K562 (cell line): ENCODE measurements around the gene AKR1D1. TPM values are rescaled to one million over a fixed set of nuclear protein-coding genes. Genes with fewer than 3 reads are reported as not detected.

Experiments used
- ATAC-seq: fragments of 200-7000 bp; cut with Tn5 transposase; 3 replicates; pipeline ENCODE4 v1.9.1; 2020; ENCODE audit warnings: moderate library complexity
- BruUV-seq: library from RNA; stranded (reverse); fragments of 400-500 nt; replicated peaks from 2 replicates; lab custom pipeline; 2021; lab: Mats Ljungman, UMichigan
- CTCF ChIA-PET: fragments of 300-600 bp; formaldehyde crosslinking; extraction: SDS; loops from one replicate; lab custom pipeline; 2021; ENCODE audit warnings: low intra/inter-chr PET ratio; lab: Yijun Ruan, JAX
- POLR2A ChIA-PET: fragments of 300-600, 350-650 bp; sonication (Branson Sonifier 250); formaldehyde crosslinking; extraction: SDS; loops from one replicate; lab custom pipeline; 2021; ENCODE audit warnings: antibody characterized with exemption, inconsistent platforms; lab: Yijun Ruan, JAX
- DNase-seq, 4 experiments: peaks; one replicate each; pipeline versions ENCODE4 v3.0.0 to v3.0.0-alpha.2; 2011 to 2018; ENCODE audit warnings: low spot score in 3 of 4, mixed read lengths in 3 of 4; ENCODE audit errors: extremely low read depth in 1 of 4
- FAIRE-seq: peaks from 2 replicates; lab custom pipeline; 2011; peaks lifted over from hg19 to GRCh38; lab: Jason Lieb, UNC
- H2AFZ ChIP-seq: 2 replicates; pipeline ENCODE4 v1.6.0; 2011; ENCODE audit warnings: low read depth, low read length, control low read depth, inconsistent platforms
- H3K27ac ChIP-seq: fragments of 200-600 bp; 3 replicates; pipeline ENCODE4 v1.8.0; 2011; ENCODE audit warnings: low read depth, mild to moderate bottlenecking, control low read depth, inconsistent platforms, low read length, moderate library complexity, mixed read lengths; ENCODE audit errors: extremely low read depth
- H3K27me3 ChIP-seq, 2 experiments: fragments of 300-600 bp in 1 of 2; 2 replicates in 1 of 2; 3 replicates in 1 of 2; pipeline versions ENCODE4 v1.6.0 to v1.8.0; 2011; ENCODE audit warnings: inconsistent platforms in 2 of 2, low read length in 2 of 2, mild to moderate bottlenecking in 1 of 2, mixed read lengths in 1 of 2, moderate library complexity in 1 of 2; ENCODE audit not compliant: control insufficient read depth in 2 of 2, insufficient read depth in 2 of 2
- H3K36me3 ChIP-seq: fragments of 300-600 bp; 3 replicates; pipeline ENCODE4 v1.8.0; 2011; ENCODE audit warnings: mild to moderate bottlenecking, low read length, inconsistent platforms; ENCODE audit not compliant: control insufficient read depth, insufficient read depth
- H3K4me1 ChIP-seq, 2 experiments: fragments of 200-600 bp in 1 of 2; replicated peaks in 1 of 2; 2 replicates in 1 of 2; 3 replicates in 1 of 2; pipeline versions ENCODE4 v1.5.1 to v1.8.0; 2011; ENCODE audit warnings: inconsistent platforms in 2 of 2, low read length in 2 of 2, mild to moderate bottlenecking in 1 of 2, mixed read lengths in 1 of 2, moderate library complexity in 1 of 2; ENCODE audit not compliant: control insufficient read depth in 2 of 2, insufficient read depth in 2 of 2
- H3K4me2 ChIP-seq: 2 replicates; pipeline ENCODE4 v1.6.1; 2011; ENCODE audit warnings: low read length, control low read depth, inconsistent platforms, mixed read lengths; ENCODE audit not compliant: insufficient read depth
- H3K4me3 ChIP-seq: fragments of 200-600 bp; sonication (generic), shearing (Covaris generic); 2 replicates; pipeline ENCODE4 v1.5.1; 2016; ENCODE audit warnings: control low read depth, inconsistent platforms
- H3K79me2 ChIP-seq: fragments of 200-600 bp; 3 replicates; pipeline ENCODE4 v1.8.0; 2011; ENCODE audit warnings: low read length, inconsistent platforms; ENCODE audit not compliant: control insufficient read depth, insufficient read depth
- H3K9ac ChIP-seq, 2 experiments: 2 replicates each; pipeline versions ENCODE4 v1.6.0 to v1.6.1; 2011; ENCODE audit warnings: low read depth in 2 of 2, low read length in 2 of 2, control low read depth in 1 of 2, inconsistent platforms in 1 of 2, mild to moderate bottlenecking in 1 of 2, mixed read lengths in 1 of 2; ENCODE audit not compliant: insufficient read depth in 1 of 2
- H3K9me1 ChIP-seq: one replicate; pipeline ENCODE4 v1.6.0; 2011; ENCODE audit warnings: inconsistent platforms, mild to moderate bottlenecking, low read length, moderate library complexity; ENCODE audit not compliant: control insufficient read depth, insufficient read depth
- H3K9me3 ChIP-seq: replicated peaks from 2 replicates; pipeline ENCODE4 v1.5.1; 2011; ENCODE audit warnings: low read depth, low read length, inconsistent platforms; ENCODE audit not compliant: control insufficient read depth, insufficient read depth
- H4K20me1 ChIP-seq: replicated peaks from 2 replicates; pipeline ENCODE4 v1.6.1; 2011; ENCODE audit warnings: low read length, inconsistent platforms, mixed read lengths; ENCODE audit not compliant: control insufficient read depth, insufficient read depth
- ARHGAP35 ChIP-seq: fragments of 450-650 bp; IDR thresholded peaks from 2 replicates; pipeline ENCODE4 v1.6.1; 2018; ENCODE audit not compliant: partially characterized antibody
- CBX8 ChIP-seq: fragments of 200-600 bp; sonication (generic); IDR thresholded peaks from 2 replicates; pipeline ENCODE4 v1.6.1; 2012; ENCODE audit warnings: borderline replicate concordance, mixed run types, low read depth, mild to moderate bottlenecking, moderate library complexity, mixed read lengths, low read length, control low read depth, inconsistent platforms; ENCODE audit not compliant: poor library complexity, severe bottlenecking; ENCODE audit errors: extremely low read depth
- HDAC6 ChIP-seq: IDR thresholded peaks from 2 replicates; pipeline ENCODE4 v1.6.1; 2012; ENCODE audit warnings: low read depth, mild to moderate bottlenecking, control low read depth, inconsistent platforms, low read length, moderate library complexity
- JUN ChIP-seq, 2 experiments: sonication (generic) in 1 of 2; formaldehyde crosslinking in 1 of 2; IDR thresholded peaks; 2 replicates each; pipeline versions ENCODE4 v1.6.1 to v1.8.0; 2012 to 2022; ENCODE audit warnings: borderline replicate concordance in 2 of 2, mild to moderate bottlenecking in 2 of 2, improper control_type of control experiment in 1 of 2, low read depth in 1 of 2, low read length in 1 of 2, missing genetic modification reagents in 1 of 2
- JUND ChIP-seq, 2 experiments: IDR thresholded peaks; 2 replicates in 1 of 2; 3 replicates in 1 of 2; pipeline ENCODE4 v1.6.1; 2011; ENCODE audit warnings: borderline replicate concordance in 2 of 2, low read depth in 2 of 2, low read length in 2 of 2, improper control_type of control experiment in 1 of 2, missing biosample characterization in 1 of 2, missing genetic modification characterization in 1 of 2, missing genetic modification reagents in 1 of 2
- POLR2H ChIP-seq: IDR thresholded peaks from 2 replicates; pipeline ENCODE4 v1.6.1; 2016; ENCODE audit warnings: missing genetic modification characterization, low read depth, mild to moderate bottlenecking, control low read depth, missing compliant biosample characterization, moderate library complexity
- RBM15 ChIP-seq: fragments of 200-400 bp; formaldehyde crosslinking; IDR thresholded peaks from 2 replicates; pipeline ENCODE4 v1.6.1; 2018; ENCODE audit warnings: mild to moderate bottlenecking, low read length, moderate library complexity; ENCODE audit not compliant: insufficient read depth
- ZNF551 ChIP-seq: fragments of 250-450 bp; sonication (Bioruptor Pico); IDR thresholded peaks from 2 replicates; pipeline ENCODE4 v1.5.0; 2021; ENCODE audit warnings: mild to moderate bottlenecking, moderate library complexity
- WGBS: fragments of 100-300 bp; shearing (Covaris generic); methylation state at CpG from one replicate; pipeline ENCODE4 v1.1.6; 2016; ENCODE audit warnings: low coverage, mixed read lengths; ENCODE audit not compliant: insufficient coverage; ENCODE audit errors: missing lambda C conversion rate; 5-methylcytosine and 5-hydroxymethylcytosine counted together
- in situ Hi-C: fragments of 300-500 bp; cut with MboI; formaldehyde crosslinking; loops from 4 replicates; pipeline ENCODE4 v1.15.0; 2018; ENCODE audit warnings: inconsistent platforms, mixed read lengths
- intact Hi-C: fragments of 100-400 bp; cut with micrococcal nuclease; formaldehyde crosslinking; loops from 2 replicates; pipeline ENCODE4 v1.14.2; 2022
- polyA plus RNA-seq, 8 experiments: library from polyadenylated mRNA; depleted of rRNA in 4 of 8; stranded (reverse) in 5 of 8; unstranded in 3 of 8; fragments of >200 nt; fragmentation: Nextera tagmentation in 2 of 8; fragmentation: Illumina TruSeq in 1 of 8; extraction: Ambion mirVana in 2 of 8; extraction: Trizol in 1 of 8; gene quantifications; 2 replicates each; pipeline versions ENCODE4 v1.2.1 to v1.2.3, GENCODE V29; 2011 to 2014; ENCODE audit warnings: inconsistent platforms in 1 of 8, missing spikeins in 1 of 8
- total RNA-seq, 7 experiments: library from RNA; depleted of rRNA in 6 of 7; stranded (reverse); fragments of >200 nt in 6 of 7; fragmentation: Illumina TruSeq in 2 of 7; extraction: Trizol in 2 of 7; gene quantifications; 2 replicates each; pipeline versions ENCODE4 v1.2.1 to v1.2.3, GENCODE V29; 2011 to 2021; ENCODE audit warnings: low replicate concordance in 1 of 7
- TF ChIP-seq, protein P1 (sequence below): fragments of 450-650 bp; IDR thresholded peaks from 2 replicates; pipeline ENCODE4 v1.6.1; 2016; ENCODE audit warnings: antibody characterized with exemption
- TF ChIP-seq, protein P2 (sequence below), 2 experiments: IDR thresholded peaks in 1 of 2; conservative IDR thresholded peaks in 1 of 2; 2 replicates each; pipeline ENCODE4 v1.6.1; 2016; ENCODE audit warnings: low read depth in 2 of 2, mild to moderate bottlenecking in 1 of 2, missing compliant biosample characterization in 1 of 2, missing genetic modification characterization in 1 of 2, moderate library complexity in 1 of 2
- TF ChIP-seq, protein P3 (sequence below): fragments of 450-650 bp; conservative IDR thresholded peaks from 2 replicates; pipeline ENCODE4 v1.6.1; 2016; ENCODE audit warnings: missing genetic modification characterization, low read depth, mild to moderate bottlenecking, missing compliant biosample characterization, moderate library complexity

AKR1D1 gene
- total and polyA plus RNA-seq, 9 of the 15 experiments (the other 6 are each of a cell fraction or from before 2014, with no cell fraction given), result not detected

DNA sequence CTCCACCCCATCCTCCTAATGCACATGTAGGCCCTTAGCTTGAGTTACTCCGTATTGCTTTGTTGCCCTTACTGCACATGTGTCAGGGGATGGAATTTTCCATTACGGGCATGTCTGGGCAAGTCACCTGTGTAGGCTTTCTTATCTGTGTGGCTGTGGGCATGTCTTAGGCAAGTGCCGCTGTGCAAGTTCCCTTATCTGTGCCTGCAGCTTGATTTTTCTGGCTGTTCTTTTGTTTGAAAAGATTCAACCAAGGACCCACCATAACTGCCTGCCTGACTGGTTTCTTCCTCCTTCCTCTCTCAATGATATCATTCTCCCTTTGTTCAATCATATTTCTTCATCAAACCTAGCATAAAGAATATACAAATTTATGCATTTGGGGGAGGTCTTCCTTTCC lies 88.5 kb downstream of the AKR1D1 start (continued):
- TF ChIP-seq RBM15 (no peak), POLR2H (tag) (no peak)
- TF ChIP-seq, protein P1, sequence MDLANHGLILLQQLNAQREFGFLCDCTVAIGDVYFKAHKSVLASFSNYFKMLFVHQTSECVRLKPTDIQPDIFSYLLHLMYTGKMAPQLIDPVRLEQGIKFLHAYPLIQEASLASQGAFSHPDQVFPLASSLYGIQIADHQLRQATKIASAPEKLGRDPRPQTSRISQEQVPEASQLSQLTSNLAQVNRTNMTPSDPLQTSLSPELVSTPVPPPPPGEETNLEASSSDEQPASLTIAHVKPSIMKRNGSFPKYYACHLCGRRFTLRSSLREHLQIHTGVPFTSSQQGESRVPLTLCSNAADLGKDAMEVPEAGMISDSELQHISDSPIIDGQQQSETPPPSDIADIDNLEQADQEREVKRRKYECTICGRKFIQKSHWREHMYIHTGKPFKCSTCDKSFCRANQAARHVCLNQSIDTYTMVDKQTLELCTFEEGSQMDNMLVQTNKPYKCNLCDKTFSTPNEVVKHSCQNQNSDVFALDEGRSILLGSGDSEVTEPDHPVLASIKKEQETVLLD, result no peak

DNA sequence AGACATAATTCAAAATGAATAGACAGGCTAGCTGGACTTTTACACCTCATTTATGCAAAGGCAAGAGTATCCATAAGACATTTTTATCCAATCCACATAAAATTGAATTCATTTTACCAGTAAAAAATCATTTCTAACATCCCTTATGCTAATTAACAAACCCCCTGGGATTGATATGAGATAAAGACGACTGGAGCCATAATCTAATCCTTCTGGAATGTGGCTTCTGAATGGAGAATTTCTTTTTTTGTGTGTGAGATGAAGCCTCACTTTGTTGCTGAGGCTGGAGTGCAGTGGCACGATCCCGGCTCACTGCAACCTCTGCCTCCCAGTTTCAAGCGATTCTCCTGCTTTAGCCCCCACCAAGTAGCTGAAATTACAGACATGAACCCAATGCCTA lies 90.4 kb downstream of the AKR1D1 start:
- FAIRE-seq (no peak), DNase-seq (no peak), ATAC-seq (no peak)
- Histone ChIP-seq H4K20me1 (no peaks in the 10 kb centered on the region), H3K27me3 (no peaks in the 10 kb centered on the region; a peak in 1 of 5 replicates), H3K36me3 (no peaks in the 10 kb centered on the region), H2AFZ (no peak overlapping the region), H3K4me1 (no peaks in the 10 kb centered on the region), H3K27ac (no peak overlapping the region), H3K4me3 (no peak overlapping the region), H3K4me2 (no peak overlapping the region), H3K9me1 (no peaks in the 10 kb centered on the region), H3K9ac (no peak overlapping the region), H3K79me2 (no peaks in the 10 kb centered on the region), H3K9me3 (peaks cover 11% of the 10 kb centered on the region)
- BruUV-seq, result no TSS peak
- CTCF ChIA-PET, result no interaction called here
- WGBS, result 4% methylated on average over 4 of the region's 4 CpGs
- POLR2A ChIA-PET, result interaction anchor here (0.6 to 1.0 kb wide), 2 partner anchors 15 kb away, joined by 3 read pairs; no protein-coding TSS in a partner anchor
- intact Hi-C loops (no loop called here), in situ Hi-C loops (no loop called here)
- TF ChIP-seq JUN (IDR thresholded peaks at IDR 0.05; ENCODE audit: borderline replicate concordance, low read depth, low read length) (no peak), JUN (CRISPR knock-in tag; IDR thresholded peaks at IDR 0.05; ENCODE audit: borderline replicate concordance) (no peak), CBX8 (no peak), ARHGAP35 (no peak), ZNF551 (no peak), HDAC6 (no peak), JUND (IDR thresholded peaks at IDR 0.05; ENCODE audit: borderline replicate concordance, low read depth, low read length) (no peak), JUND (tag; IDR thresholded peaks at IDR 0.05; ENCODE audit: borderline replicate concordance, low read depth, low read length) (no peak)
- TF ChIP-seq, protein P2, sequence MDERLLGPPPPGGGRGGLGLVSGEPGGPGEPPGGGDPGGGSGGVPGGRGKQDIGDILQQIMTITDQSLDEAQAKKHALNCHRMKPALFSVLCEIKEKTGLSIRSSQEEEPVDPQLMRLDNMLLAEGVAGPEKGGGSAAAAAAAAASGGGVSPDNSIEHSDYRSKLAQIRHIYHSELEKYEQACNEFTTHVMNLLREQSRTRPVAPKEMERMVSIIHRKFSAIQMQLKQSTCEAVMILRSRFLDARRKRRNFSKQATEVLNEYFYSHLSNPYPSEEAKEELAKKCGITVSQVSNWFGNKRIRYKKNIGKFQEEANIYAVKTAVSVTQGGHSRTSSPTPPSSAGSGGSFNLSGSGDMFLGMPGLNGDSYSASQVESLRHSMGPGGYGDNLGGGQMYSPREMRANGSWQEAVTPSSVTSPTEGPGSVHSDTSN (CRISPR knock-in tag; IDR thresholded peaks at IDR 0.05; ENCODE audit: low read depth), result no peak
- TF ChIP-seq, protein P2 (tag; conservative IDR thresholded peaks at IDR 0.05; ENCODE audit: low read depth), result no peak
- TF ChIP-seq, protein P3, sequence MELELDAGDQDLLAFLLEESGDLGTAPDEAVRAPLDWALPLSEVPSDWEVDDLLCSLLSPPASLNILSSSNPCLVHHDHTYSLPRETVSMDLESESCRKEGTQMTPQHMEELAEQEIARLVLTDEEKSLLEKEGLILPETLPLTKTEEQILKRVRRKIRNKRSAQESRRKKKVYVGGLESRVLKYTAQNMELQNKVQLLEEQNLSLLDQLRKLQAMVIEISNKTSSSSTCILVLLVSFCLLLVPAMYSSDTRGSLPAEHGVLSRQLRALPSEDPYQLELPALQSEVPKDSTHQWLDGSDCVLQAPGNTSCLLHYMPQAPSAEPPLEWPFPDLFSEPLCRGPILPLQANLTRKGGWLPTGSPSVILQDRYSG (tag), result no peak
